ENCODE measurements around the gene TMEM170A.
"Not testable (repeated sequence)": the region's sequence is repeated elsewhere in the genome, so short reads cannot be mapped to it uniquely, and the experiment has no call there.

- TF ChIP-seq, protein P1, sequence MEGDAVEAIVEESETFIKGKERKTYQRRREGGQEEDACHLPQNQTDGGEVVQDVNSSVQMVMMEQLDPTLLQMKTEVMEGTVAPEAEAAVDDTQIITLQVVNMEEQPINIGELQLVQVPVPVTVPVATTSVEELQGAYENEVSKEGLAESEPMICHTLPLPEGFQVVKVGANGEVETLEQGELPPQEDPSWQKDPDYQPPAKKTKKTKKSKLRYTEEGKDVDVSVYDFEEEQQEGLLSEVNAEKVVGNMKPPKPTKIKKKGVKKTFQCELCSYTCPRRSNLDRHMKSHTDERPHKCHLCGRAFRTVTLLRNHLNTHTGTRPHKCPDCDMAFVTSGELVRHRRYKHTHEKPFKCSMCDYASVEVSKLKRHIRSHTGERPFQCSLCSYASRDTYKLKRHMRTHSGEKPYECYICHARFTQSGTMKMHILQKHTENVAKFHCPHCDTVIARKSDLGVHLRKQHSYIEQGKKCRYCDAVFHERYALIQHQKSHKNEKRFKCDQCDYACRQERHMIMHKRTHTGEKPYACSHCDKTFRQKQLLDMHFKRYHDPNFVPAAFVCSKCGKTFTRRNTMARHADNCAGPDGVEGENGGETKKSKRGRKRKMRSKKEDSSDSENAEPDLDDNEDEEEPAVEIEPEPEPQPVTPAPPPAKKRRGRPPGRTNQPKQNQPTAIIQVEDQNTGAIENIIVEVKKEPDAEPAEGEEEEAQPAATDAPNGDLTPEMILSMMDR (conservative IDR thresholded peaks at IDR 0.05): not testable (repeated sequence)
- not testable (repeated sequence) for TF ChIP-seq ZFX (IDR thresholded peaks at IDR 0.05)
These were observed 8.0 kb downstream of the TMEM170A start for GRCh38 chr16:75456486-75456885.

Measured in C4-2B (cell line).